Stimulated activated CD4-positive, alpha-beta T cell treated with anti-CD3 and anti-CD28 coated beads, Interleukin-2, amount 100 ng/mL, for 48 hours (primary cell): Measurements from ENCODE around the gene COL18A1.
A peak's percentile ranks its signal among the peaks of the same experiment; 100 is the strongest.
"Not testable (repeated sequence)": the region's sequence is repeated elsewhere in the genome, so short reads cannot be mapped to it uniquely, and the experiment has no call there.

ENCODE experiments used
- DNase-seq, 2 donors: peaks; one replicate each; pipeline ENCODE4 v3.0.0-alpha.2; 2020

Gene COL18A1

DNA sequence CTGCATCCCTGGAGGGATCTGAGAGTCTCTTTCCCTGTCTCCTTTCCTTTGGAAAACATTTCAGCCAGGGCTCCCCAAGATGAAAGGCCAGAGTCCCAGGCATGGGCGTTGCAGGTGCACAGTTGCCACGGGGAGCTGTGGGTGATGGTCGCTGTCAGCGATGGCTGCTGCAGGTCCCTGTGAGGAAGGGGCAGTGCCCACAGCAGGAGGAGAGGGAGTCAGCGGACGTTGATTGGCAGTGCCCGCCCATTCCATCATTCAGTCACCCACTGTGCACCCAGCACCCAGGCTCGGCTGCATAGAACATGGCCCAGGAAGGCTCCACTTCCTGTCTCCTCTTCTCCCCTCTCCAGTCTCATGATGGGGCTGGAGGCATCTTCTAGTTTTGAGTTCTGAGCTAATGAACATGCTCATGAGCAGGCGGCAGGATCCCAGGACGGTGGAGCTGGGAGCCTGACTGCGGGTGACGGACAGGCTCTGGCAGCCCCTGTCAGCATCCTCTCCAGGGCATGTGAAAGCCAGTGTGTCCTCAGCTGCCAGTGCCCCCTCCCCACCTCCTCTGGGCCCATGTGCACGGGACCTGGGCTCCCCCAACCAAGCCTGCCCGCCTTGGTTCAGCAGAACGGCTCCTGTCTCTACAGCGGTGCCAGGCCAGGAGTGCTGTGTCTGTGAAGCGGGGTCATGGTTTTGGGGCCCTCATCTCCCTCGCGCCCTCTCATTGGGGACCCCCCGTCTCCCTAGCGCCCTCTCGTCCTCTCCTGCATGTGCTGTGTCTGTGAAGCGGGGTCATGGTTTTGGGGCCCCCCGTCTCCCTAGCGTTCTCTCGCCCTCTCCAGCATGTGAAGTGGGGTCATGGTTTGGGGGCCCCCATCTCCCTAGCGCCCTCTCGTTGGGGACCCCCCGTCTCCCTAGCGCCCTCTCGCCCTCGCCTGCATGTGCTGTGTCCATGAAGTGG is 24.5 kb downstream of the COL18A1 start:
- DNase-seq: no peak

DNA sequence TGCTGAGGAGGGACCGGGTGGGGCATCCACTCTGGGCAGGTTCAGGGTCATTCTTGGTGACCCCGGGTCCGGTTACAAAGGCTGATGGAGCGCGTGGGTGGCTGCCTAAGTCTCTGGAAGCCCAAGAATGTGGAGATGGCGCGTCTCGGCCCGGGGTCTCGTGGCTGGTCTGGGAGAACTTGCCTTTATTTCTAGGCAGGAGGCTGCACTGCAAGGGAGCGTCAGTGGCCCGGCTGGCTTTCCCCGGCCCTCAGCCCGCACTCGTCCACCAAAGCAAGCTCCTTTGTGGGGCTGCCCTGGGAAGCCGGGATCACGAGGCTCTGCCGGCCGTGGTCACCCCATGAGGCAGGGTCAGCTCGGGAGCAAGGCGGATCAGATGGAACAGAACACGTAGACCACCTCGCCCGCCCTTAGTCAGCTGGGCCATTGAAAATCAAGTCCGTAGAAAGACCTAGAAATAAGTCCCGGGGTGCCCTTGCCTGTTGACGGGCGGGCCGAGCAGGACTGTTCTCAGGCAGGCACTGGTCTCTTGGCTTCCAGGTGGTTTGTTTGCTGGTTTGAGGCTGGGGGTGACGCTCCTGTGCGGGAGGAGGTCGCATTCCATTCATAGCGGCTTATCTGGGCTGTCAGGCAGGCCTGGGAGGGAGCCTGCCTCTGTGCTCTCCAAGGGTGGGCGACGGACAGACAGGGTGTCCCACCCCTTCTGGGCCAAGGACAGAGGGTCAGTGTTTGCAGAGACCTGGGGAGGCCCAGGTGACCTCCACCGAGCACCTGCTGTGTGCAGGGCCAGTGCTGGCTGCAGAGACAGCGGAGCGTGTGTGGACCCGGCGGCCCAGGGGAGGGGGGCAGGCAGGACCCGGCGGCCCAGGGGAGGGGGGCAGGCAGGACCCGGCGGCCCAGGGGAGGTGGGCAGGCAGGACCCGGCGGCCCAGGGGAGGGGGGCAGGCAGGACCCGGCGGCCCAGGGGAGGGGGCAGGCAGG is 25.8 kb downstream of the COL18A1 start:
- DNase-seq: no peak

DNA sequence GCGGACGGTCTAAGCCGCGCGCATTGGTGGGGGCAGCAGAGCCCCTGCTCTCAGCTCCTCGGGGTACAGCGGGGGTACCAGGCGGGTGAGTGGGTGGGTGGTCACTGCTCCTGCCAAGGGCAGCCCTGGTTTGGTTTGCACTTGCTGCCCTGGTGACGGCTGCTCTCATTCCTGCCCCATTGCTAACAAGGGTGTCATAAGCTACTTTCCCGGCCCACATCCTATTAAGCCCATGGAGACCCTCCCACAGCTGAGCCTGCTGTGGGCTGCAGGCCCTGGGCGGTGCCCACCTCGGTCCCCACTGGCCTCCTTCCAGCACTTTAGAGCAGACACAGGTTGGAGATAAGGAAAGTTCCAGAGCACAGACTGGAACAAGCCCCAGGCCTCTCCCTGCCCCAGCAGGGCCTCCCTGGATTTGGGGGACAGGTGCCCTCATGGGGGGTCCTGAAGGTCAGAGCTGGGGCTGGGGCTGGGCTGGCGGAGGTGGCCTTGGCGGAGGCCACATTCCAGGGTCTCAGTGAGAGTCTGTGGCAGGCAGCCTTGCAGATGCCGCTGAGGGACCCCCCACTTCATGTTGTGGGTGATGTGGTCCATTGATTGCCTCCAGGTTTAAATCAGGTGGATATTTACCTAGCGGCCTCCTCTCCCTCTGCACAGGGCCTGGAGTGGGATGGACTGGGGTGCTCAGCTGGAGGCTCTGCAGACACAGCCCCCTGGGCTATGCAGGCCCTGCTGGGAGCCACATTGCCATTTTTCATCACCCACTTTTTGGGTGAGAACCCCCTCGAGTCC is 27.0 kb downstream of the COL18A1 start:
- no peak for DNase-seq

DNA sequence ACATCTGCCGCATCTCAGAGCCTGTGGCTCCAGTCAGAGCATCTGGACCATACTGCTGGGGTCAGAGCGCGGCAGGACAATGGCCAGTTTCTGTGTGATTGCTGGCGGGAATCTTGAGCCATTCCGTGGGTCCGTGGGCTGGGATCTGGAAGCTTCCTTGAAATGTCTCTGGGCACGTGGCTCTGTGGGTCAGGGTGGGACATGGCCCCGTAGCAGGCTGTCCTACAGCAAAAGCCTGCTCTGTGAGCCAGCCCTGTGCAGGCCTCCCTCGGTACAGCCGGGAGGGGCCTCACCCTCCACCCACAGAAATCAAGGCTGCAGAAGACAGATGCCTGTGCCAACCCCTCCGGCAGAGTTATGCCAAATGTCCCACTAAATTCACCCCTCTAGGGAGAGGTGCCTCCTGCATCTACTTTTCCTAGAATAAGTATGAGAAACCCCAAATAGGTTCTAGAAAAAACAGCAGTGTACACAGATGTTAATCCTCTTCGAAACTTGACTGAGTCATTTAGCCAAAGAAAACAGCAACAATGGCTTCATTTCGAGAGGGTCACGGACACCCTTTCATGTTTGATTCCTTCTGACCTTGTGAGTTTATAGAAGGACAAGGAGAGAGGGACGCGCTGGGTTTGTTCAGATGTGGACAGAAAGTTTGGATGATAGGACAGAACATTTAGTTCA is 27.8 kb downstream of the COL18A1 start:
- DNase-seq: no peak

DNA sequence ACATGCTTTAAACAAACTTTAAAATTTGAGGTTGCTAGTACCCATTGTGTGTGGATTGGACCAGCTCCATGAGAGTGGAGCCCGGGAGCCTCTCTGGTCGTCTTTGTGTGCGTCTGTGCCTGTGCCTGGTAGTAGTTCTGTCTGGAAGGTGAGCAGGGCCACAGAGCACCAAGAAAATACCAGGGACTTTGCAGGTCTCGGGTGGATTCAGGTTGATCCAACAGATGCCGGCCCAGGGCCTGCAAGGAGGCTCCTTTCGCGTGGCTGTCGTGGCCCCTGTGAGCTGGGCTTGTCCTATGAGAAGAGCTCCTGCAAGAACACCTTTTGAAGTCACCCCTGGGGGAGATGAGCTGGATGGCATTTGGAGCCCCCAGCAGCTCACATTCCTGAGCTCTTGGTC is 28.3 kb downstream of the COL18A1 start:
- DNase-seq: no peak

DNA sequence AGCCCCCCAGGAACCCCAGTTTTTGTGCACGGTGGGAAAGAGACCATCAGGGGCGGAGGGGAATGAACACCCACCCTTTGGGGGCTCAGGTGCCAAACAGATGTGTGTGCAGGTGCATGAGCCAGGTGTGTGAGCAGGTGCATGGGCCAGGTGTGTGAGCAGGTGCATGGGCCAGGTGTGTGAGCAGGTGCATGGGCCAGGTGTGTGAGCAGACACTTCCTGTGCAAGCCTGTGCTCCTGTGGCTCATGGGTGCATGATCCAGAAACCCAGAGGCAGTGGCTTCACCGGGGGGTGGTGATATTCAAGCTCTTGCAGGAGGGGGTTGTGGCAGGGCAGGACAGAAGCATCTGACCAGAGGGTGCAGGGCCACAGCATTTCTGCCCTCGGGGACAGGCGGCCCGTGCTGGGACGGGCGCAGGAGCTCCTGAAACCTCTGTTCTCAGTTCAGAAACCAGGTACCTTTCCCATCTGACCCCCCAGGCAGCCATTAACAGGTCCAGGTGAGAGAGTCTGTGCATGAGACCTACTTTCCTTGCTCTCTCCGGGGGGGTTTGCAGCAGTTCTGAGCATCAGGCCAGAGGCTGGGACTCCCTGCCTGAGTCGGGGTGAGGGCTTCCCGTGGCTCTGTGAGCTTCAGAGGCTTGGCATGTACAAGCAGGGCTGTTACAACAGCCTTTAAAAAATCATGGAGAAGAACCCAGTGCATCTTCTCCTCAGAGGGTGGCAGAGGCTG is 29.1 kb downstream of the COL18A1 start:
- no peak for DNase-seq

DNA sequence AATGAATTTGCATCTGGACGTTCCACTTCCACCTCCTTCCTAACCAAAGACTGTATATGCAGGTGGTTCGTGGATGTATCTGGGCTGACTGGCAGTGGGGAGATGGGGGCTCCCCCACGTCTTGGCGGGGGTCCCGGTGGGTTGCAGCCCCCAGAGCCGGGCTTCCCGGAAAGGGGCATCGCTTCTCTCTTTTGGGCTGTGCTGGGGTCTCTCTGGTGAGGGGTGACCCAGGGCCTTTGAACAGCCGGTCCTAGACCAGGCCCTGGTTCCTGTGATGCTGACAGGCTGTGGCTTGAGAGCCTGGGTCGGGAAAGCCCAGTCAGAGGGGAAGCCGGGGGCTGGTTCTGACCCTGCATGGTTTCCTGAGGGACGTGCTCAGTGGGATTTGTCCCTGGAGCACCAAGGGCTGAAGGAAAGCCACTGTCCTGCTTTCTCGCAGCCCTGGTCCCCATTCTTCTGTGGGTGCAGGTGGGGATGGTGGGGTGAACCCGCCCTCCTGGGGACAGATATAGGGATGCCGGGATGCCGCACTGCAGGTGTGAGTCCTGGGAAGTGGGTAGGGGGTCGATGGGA is 29.8 kb downstream of the COL18A1 start:
- DNase-seq: no peak

DNA sequence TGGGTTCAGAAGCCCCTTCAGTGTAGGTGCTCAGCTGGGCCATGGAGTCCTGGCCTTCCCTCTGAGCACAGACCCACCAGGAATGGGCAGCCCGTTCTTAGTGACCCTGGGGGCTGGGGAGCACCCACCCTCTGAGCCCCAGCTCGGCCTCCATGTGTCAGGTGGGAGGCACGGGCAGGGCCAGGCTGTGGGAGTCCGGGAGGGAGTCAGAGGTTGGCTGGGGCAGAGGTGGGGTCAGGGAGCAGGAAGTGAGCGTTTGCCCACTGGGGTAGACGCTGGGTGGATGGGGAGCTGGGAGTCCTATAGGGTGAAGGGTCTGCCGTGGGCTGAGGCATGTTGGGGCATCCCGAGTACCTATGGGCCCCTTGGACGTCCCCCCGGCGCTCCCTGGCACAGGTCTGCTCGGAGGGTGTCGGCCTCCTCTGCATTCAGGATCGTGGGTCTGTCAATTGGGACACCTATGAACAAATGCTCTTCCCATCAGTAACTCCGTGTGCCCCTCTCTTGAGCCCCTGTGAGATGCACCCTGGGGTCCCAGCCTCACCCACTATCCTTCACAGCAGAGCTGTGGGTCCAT is 30.5 kb downstream of the COL18A1 start:
- DNase-seq: no peak

DNA sequence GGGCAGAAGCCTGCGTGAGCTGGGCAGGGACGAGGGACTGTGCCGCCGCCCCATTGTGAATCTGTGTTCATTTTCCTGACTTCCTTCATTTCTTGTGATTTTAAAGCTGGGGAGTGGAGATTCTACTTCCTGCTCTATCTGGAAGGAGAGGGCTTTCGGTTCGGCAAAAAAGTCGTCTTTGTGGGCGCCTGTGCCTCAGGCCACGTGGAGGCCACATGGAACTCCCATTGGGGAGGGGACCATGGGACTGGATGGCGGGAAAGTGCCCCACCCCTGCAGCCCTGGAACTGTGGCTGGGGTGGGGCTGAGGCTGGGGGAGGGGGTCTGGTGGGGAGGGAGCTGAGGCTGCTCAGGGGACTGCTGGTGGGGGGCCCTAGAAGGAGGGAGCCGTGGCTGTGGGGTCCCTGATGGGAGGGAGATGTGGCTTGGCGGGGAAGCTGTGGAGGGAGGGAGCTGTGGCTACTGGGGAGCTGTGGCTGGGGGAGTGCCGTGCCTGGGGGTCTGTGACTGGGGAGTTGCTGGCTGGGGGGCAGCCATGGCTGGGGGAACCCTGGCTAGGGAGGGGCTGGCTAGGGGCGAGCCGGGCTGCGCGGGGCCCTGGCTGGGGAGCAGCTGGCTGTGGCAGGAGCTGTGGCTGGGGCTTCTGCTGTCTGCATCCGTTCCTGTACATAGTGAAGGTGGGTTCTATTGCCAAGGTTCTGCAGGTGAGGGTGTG is 31.5 kb downstream of the COL18A1 start:
- DNase-seq: no peak

DNA sequence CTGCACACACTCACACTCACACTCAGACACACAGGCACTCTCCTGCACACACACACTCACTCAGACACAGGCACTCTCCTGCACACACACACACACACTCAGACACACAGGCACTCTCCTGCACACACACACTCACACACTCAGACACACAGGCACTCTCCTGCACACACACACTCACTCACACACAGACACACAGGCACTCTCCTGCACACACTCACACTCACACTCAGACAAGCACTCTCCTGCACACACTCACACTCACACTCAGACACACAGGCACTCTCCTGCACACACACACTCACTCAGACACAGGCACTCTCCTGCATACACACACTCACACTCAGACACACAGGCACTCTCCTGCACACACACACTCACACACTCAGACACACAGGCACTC is 32.9 kb downstream of the COL18A1 start:
- DNase-seq: not testable (repeated sequence)

DNA sequence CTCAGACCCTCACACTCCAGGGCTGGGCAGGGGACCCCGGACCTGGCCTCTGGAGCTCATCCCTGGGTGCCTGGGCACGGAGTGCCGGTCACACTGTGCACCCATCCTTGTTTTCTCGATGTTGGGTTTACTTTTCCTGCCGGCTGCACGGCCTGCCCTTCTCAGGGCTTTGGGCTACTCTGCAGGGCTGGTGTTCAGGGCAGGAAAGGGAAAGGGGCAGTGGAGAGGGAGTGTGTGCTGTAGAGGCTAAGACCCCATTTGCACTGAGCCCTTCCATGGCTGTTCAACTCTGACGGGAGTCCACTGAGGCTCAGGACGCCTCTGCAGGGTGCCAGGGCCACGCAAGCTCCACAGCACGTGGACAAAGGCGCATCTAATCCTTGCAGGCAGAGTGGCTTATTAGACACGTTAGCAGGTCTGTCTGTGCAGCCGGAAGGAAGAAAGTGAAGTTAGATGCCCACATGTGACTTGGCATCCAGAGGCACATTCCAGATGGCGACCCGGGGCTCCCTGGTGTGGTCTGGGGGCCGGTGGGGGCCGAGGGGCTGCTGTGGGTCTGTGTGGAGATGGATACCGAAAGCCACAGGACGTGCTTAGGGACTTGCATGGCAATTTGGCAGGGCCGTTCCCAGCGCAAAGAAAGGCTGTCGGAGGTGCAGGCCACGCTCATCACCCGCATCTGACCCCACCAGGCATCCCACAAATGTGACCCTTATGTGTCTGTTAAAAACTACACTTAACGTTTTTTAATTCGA is 33.6 kb downstream of the COL18A1 start:
- no peak for DNase-seq

DNA sequence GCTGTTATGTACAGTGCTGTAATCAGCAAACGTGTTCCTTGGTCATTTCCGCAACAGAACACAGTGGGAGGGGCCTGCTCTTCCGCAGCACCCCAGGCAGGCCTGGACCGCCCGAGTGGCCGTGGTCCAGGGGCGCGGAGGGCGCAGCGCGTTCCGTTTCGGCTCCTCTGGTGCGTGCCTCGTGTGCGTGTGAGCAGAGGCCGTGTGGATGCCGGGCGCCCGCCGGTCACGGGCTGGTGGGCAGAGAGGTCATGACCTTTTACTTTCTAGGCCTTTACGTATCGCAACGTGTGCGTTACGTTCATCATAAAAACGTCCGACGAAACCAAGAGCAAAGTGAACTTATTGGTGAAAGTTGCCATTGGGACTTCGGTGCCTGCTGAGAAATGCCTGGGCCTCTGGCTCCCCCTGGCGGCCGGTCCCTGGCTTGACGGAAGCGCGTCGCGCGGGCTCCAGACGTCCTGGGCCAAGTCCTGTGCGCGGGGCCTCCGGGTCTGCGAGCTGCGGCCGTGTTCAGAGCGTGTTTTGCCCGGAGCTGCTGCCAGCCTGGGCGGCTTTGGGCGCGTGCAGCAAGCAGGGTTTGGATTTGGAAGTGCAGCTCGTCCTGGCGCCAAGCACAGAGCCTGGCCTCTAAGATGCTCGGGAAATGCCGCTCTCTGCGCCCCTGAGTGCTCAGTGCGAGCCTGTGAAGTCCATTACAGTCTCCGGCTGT is 34.4 kb downstream of the COL18A1 start:
- DNase-seq: peak; percentile 83 to 89

DNA sequence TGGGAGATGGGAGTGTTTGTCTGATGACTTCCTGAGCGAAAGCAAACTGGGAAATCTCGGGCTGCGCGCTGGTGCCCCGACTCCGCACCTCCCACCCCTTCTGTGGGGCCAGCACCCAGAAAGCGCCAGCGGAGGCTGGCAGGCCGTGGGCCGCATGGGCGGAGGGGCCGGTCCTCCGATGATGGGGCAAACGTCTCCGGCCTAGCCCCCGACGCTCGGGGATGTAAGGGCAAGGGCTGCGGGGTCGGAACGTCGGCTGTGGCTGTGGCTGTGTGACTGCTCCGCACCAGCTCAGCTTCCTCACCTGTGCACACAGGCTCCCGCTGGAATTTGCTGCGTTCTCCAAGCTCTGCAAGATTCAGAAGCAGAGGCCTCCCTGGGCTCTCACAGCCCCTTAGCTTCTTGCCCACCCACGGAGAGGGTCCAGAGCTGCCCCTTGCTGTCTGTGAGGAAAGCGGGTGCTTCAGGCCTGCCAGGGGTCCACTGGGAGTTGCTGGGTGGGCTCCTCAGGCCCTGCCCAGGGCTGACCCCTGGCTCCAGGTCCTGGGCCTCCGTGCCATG is 35.0 kb downstream of the COL18A1 start:
- no peak for DNase-seq

DNA sequence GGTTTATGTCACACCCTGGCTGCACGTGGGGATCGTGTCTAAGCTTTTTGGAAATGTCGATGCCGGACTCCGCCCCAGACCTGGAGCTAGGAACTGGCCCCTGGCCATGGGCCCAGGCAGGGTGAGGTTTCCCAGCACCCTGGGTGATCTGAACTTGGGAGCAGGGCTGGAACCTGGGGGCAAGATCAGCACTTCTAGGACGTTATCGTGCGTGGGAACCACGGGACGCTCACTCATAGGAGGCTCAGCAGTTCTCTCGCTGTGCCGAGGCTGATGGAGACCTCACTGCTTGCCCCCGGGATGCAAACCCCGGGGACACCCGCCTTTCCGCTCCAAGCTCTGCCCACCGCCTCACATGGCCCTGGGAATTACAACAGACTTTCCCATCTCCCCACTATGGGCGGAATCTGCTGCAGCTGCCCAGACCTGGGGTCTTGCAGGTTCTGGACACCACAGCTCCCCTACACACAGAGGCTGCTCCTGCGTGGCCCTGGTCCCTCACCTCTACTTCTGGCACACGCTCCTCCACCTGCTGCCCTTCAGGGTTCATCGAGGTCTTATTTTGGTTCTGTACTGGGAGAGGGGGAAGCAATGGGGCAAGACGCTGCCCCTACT is 35.9 kb downstream of the COL18A1 start:
- DNase-seq: no peak

DNA sequence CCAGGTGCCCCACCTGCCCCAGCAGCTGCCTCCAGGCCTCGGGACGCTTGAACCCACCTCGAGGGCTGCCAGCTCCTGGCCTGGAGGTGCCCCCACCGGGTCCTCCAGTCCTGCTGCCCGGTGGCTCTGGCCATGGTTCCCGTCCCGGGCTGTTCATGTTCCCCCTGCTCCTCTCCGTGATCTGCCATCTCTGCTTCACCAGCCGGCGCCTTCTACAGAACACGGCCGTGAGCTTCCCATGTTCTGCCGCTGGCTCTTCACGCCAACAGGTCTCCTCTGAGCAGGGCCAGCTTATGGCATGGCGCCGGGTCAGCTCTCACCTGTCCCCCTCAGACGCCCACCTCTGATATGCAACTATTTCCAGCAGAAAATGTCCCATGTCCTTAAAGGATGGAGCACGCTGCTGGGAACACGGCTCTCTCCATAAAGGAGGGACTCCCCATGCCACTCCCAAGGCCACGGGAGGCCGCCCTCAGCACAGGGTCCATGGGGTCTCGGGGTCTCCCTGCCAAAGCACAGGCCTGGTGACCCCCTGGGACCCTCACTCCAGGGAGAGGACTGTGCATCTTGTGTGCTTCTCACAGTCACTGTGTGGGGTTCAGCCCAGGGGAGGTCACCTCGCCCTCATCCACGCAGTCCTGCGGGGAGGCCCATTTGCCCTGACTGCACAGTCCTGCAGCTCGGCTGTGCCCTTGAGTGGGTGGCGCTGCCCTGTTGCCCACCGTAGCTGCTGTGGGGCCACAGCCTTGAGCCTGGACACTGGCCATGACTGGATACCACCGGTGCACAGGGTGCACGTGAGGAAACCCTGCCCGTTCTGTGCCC is 36.7 kb downstream of the COL18A1 start:
- DNase-seq: no peak

DNA sequence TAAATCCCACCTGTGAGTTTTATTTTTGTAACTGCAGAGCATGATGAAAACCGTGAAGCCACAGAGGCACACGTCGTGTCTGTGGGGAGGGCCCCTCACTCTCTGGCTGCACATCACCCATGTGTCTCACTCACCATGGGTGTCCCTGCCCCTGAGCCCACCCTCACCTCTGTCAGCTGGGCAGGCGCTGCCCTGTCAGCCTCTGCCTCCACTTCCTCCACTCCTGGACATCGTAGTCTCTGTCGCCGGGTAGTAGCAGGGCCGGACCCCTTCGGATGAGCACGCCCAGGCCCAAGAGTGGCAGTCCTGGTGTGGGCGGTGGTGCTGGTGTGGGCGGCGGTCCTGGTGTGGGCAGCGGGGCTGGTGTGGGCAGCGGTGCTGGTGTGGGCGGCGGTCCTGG is 37.3 kb downstream of the COL18A1 start:
- DNase-seq: no peak
